Fibroblast of lung (primary cell): ENCODE data around the gene ADAMTS19.

Source experiments
- CTCF ChIP-seq, 2 donors: IDR thresholded peaks in 1 of 2; conservative IDR thresholded peaks in 1 of 2; 1 replicate in 1 of 2; 2 replicates in 1 of 2; pipeline ENCODE4 v1.5.1; 2011 to 2012; ENCODE audit warnings: low read length in 2 of 2, control low read depth in 1 of 2, inconsistent platforms in 1 of 2, low read depth in 1 of 2, mild to moderate bottlenecking in 1 of 2
- EZH2 ChIP-seq: IDR thresholded peaks from 2 replicates; pipeline ENCODE4 v1.5.1; 2012; ENCODE audit warnings: low read length, control low read depth, mild to moderate bottlenecking; ENCODE audit errors: missing control alignments

- TF ChIP-seq CTCF (conservative IDR thresholded peaks at IDR 0.05 in 1 of 2, IDR thresholded peaks at IDR 0.05 in 1 of 2; ENCODE audit: low read depth in 1 of 2, low read length in 2 of 2) (no peak), EZH2 (no peak)
Observed at GRCh38 chr5:129508606-129509005, 48.5 kb downstream of the ADAMTS19 start.
